ENCODE data around the gene FABP7. TPM values are rescaled to one million over a fixed set of nuclear protein-coding genes. Genes with fewer than 3 reads are reported as not detected.

The FABP7 gene
- total and polyA plus RNA-seq, 2 of the 13 experiments (the other 11 are each of a cell fraction or from before 2014, with no cell fraction given), result not detected

DNA sequence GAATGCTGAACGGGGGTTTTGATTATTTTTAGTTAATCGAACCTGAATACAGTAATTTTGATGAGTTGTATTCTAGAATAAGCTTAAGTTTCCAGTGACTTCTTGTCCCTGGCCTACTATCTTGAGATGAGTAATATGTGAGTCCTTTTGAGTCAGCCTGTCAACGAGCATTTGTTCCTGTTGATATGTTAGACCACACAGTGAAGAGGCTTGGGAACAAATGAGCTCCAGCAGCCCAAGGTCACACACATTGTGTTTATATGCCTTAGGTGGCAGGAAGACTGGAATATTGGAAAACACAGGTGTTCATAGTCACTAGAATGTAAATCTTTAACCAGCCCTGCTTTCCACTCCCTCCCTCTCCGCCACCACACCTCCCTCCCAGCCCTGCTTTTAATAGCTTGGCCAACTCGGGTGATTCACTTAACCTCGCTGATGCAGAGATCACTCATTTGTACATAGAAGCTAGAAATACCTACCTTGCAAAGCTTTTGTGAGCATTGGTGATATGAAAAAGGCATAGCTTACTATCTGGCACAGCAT is 18.7 kb downstream of the FABP7 start (continued):
- no peak; the same call in 1 of the 2 replicates for TF ChIP-seq KLF11 (CRISPR knock-in tag; IDR thresholded peaks at IDR 0.05)
- TF ChIP-seq SP140L (CRISPR knock-in tag; IDR thresholded peaks at IDR 0.05; ENCODE audit: borderline replicate concordance), result no peak
- no peak for TF ChIP-seq ZNF703 (CRISPR knock-in tag; IDR thresholded peaks at IDR 0.05; ENCODE audit: borderline replicate concordance)
- no peak for TF ChIP-seq ATF7 (IDR thresholded peaks at IDR 0.05)
- no peak for TF ChIP-seq ATF7 (CRISPR knock-in tag; IDR thresholded peaks at IDR 0.05)
- no peak for TF ChIP-seq ZNF512 (CRISPR knock-in tag; IDR thresholded peaks at IDR 0.05)
- TF ChIP-seq, protein P1, sequence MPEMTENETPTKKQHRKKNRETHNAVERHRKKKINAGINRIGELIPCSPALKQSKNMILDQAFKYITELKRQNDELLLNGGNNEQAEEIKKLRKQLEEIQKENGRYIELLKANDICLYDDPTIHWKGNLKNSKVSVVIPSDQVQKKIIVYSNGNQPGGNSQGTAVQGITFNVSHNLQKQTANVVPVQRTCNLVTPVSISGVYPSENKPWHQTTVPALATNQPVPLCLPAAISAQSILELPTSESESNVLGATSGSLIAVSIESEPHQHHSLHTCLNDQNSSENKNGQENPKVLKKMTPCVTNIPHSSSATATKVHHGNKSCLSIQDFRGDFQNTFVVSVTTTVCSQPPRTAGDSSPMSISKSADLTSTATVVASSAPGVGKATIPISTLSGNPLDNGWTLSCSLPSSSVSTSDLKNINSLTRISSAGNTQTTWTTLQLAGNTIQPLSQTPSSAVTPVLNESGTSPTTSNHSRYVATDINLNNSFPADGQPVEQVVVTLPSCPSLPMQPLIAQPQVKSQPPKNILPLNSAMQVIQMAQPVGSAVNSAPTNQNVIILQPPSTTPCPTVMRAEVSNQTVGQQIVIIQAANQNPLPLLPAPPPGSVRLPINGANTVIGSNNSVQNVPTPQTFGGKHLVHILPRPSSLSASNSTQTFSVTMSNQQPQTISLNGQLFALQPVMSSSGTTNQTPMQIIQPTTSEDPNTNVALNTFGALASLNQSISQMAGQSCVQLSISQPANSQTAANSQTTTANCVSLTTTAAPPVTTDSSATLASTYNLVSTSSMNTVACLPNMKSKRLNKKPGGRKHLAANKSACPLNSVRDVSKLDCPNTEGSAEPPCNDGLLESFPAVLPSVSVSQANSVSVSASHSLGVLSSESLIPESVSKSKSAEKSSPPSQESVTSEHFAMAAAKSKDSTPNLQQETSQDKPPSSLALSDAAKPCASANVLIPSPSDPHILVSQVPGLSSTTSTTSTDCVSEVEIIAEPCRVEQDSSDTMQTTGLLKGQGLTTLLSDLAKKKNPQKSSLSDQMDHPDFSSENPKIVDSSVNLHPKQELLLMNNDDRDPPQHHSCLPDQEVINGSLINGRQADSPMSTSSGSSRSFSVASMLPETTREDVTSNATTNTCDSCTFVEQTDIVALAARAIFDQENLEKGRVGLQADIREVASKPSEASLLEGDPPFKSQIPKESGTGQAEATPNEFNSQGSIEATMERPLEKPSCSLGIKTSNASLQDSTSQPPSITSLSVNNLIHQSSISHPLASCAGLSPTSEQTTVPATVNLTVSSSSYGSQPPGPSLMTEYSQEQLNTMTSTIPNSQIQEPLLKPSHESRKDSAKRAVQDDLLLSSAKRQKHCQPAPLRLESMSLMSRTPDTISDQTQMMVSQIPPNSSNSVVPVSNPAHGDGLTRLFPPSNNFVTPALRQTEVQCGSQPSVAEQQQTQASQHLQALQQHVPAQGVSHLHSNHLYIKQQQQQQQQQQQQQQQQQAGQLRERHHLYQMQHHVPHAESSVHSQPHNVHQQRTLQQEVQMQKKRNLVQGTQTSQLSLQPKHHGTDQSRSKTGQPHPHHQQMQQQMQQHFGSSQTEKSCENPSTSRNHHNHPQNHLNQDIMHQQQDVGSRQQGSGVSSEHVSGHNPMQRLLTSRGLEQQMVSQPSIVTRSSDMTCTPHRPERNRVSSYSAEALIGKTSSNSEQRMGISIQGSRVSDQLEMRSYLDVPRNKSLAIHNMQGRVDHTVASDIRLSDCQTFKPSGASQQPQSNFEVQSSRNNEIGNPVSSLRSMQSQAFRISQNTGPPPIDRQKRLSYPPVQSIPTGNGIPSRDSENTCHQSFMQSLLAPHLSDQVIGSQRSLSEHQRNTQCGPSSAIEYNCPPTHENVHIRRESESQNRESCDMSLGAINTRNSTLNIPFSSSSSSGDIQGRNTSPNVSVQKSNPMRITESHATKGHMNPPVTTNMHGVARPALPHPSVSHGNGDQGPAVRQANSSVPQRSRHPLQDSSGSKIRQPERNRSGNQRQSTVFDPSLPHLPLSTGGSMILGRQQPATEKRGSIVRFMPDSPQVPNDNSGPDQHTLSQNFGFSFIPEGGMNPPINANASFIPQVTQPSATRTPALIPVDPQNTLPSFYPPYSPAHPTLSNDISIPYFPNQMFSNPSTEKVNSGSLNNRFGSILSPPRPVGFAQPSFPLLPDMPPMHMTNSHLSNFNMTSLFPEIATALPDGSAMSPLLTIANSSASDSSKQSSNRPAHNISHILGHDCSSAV (CRISPR knock-in tag; IDR thresholded peaks at IDR 0.05; ENCODE audit: borderline replicate concordance), result no peak
- TF ChIP-seq CAMTA2 (CRISPR knock-in tag; IDR thresholded peaks at IDR 0.05; ENCODE audit: borderline replicate concordance), result no peak
- TF ChIP-seq, protein P2, sequence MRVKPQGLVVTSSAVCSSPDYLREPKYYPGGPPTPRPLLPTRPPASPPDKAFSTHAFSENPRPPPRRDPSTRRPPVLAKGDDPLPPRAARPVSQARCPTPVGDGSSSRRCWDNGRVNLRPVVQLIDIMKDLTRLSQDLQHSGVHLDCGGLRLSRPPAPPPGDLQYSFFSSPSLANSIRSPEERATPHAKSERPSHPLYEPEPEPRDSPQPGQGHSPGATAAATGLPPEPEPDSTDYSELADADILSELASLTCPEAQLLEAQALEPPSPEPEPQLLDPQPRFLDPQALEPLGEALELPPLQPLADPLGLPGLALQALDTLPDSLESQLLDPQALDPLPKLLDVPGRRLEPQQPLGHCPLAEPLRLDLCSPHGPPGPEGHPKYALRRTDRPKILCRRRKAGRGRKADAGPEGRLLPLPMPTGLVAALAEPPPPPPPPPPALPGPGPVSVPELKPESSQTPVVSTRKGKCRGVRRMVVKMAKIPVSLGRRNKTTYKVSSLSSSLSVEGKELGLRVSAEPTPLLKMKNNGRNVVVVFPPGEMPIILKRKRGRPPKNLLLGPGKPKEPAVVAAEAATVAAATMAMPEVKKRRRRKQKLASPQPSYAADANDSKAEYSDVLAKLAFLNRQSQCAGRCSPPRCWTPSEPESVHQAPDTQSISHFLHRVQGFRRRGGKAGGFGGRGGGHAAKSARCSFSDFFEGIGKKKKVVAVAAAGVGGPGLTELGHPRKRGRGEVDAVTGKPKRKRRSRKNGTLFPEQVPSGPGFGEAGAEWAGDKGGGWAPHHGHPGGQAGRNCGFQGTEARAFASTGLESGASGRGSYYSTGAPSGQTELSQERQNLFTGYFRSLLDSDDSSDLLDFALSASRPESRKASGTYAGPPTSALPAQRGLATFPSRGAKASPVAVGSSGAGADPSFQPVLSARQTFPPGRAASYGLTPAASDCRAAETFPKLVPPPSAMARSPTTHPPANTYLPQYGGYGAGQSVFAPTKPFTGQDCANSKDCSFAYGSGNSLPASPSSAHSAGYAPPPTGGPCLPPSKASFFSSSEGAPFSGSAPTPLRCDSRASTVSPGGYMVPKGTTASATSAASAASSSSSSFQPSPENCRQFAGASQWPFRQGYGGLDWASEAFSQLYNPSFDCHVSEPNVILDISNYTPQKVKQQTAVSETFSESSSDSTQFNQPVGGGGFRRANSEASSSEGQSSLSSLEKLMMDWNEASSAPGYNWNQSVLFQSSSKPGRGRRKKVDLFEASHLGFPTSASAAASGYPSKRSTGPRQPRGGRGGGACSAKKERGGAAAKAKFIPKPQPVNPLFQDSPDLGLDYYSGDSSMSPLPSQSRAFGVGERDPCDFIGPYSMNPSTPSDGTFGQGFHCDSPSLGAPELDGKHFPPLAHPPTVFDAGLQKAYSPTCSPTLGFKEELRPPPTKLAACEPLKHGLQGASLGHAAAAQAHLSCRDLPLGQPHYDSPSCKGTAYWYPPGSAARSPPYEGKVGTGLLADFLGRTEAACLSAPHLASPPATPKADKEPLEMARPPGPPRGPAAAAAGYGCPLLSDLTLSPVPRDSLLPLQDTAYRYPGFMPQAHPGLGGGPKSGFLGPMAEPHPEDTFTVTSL (CRISPR knock-in tag; IDR thresholded peaks at IDR 0.05; ENCODE audit: borderline replicate concordance), result peak; percentile 90; the same call in 1 of the 2 replicates
